Right ventricle myocardium superior (tissue), 1 donor: Measurements from ENCODE around the gene RNF214. TPM values are rescaled to one million over a fixed set of nuclear protein-coding genes. Genes with fewer than 3 reads are reported as not detected.
"Not testable (repeated sequence)": the region's sequence is repeated elsewhere in the genome, so short reads cannot be mapped to it uniquely, and the experiment has no call there.

Experiments
- ATAC-seq: fragments of 200-7000 bp; cut with Tn5 transposase; one replicate; pipeline ENCODE4 v1.9.1; 2020; ENCODE audit warnings: mild to moderate bottlenecking; ENCODE audit not compliant: poor library complexity
- DNase-seq: peaks from one replicate; pipeline ENCODE4 v3.0.0-alpha.2; 2020
- intact Hi-C: fragments of 100-400 bp; cut with DNase I; formaldehyde crosslinking; loops from one replicate; pipeline ENCODE4 v1.11.2; 2022
- total RNA-seq: library from RNA; stranded (reverse); fragmentation: NEBNext Ultra II Directional; extraction: Animal tissue kit (Norgen Biotek cat#: 25700); gene quantifications from one replicate; pipeline ENCODE4 v1.2.1, GENCODE V29; 2021
- donor health status: DM: no; HTN: yes; CAD: no; lungs with severe emphysema.

Gene RNF214
- total RNA-seq, 1 donor from 2014 or later = 19.8 TPM

DNA sequence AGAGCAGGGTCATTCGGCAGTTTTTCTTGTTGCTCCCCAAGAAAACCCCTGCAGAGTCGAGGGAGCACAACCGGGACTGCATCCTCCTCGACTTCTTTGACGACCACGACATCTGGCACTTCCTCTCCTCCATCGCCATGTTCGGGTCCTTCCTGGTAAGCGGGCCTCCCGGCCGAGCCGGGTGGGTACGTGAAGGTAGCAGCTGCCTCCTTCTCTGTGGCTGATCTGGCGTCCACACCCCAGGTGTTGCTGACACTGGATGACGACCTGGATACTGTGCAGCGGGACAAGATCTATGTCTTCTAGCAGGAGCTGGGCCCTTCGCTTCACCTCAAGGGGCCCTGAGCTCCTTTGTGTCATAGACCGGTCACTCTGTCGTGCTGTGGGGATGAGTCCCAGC, 36.7 kb upstream of the RNF214 start:
- DNase-seq = no peak
- intact Hi-C loops = no loop called here
- no peak for ATAC-seq

DNA sequence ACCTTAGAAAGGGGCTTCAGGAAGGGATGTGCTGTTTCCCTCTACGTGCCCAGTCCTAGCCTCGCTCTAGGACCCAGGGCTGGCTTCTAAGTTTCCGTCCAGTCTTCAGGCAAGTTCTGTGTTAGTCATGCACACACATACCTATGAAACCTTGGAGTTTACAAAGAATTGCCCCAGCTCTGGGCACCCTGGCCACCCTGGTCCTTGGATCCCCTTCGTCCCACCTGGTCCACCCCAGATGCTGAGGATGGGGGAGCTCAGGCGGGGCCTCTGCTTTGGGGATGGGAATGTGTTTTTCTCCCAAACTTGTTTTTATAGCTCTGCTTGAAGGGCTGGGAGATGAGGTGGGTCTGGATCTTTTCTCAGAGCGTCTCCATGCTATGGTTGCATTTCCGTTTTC, 35.5 kb upstream of the RNF214 start:
- DNase-seq = no peak
- intact Hi-C loops = no loop called here
- ATAC-seq = no peak

DNA sequence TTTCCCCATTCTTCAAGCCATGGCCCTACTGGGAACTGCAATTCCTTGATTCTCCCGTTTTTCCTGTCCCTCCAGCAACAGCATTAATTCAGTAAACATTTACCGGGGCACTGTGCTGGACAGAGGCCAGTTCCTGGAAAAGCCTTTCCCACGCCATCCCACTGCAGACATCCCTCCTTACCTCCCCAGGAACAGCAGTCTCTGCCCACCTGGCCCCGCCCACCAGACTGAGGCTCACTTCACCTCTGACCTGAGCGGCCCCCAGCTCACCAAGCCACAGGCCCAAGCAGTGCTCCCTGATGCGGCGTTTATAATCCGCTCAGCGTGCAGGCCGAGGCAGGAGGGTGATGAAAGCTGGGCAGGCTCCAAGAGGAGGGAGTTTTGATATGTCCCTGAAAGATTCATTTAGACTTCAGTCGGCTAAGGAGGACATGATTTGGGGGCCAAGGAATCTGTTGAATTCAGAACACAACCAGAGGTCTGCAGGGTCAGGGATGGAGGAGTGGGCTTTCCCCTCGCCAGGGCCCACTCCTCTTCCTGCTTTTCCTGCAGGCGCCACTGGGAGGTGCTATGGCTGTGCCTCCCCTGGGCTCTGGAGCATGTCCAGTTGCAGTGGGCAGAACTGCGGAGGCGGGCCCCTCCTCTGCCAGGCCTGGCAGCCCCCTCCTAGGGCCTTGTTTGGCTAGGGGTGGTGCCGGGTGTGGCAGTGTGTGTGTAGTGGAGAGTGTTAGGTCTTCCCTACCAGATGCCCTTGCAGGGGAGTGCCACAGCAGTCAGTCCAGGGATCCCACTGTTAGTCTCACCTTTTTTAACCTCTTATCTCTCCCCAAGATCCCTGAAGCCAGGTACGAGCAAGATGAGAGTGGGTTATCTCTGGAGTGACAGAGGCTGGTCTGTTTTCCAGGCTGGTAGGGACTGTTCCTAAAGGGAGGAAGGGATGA, 34.7 kb upstream of the RNF214 start:
- no peak for ATAC-seq
- DNase-seq = no peak
- intact Hi-C loops = loop anchor here (2.0 kb wide), 1 partner anchor 21 kb away; no protein-coding TSS in a partner anchor

DNA sequence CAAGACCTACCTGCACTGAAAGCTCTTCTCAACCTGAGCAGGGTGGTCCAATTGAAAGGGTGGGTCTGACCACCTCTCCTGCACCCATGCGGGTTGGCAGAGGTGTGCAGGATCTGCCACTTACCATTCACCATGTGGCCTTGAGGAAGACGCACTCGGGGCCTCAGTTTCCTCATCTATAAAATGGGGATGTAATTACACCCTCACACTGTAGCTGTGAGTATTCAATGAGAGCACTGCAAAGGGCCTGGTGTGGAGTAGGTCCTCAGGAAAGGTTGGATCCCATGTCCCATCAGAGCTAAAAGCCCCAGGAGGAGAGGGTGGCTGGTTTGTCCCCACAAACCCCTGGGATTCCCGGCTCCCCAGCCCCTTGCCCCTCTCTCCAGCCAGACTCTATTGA, 33.9 kb upstream of the RNF214 start:
- DNase-seq = no peak
- intact Hi-C loops = loop anchor here (2.0 kb wide), 1 partner anchor 20 kb away; no protein-coding TSS in a partner anchor
- ATAC-seq = no peak

DNA sequence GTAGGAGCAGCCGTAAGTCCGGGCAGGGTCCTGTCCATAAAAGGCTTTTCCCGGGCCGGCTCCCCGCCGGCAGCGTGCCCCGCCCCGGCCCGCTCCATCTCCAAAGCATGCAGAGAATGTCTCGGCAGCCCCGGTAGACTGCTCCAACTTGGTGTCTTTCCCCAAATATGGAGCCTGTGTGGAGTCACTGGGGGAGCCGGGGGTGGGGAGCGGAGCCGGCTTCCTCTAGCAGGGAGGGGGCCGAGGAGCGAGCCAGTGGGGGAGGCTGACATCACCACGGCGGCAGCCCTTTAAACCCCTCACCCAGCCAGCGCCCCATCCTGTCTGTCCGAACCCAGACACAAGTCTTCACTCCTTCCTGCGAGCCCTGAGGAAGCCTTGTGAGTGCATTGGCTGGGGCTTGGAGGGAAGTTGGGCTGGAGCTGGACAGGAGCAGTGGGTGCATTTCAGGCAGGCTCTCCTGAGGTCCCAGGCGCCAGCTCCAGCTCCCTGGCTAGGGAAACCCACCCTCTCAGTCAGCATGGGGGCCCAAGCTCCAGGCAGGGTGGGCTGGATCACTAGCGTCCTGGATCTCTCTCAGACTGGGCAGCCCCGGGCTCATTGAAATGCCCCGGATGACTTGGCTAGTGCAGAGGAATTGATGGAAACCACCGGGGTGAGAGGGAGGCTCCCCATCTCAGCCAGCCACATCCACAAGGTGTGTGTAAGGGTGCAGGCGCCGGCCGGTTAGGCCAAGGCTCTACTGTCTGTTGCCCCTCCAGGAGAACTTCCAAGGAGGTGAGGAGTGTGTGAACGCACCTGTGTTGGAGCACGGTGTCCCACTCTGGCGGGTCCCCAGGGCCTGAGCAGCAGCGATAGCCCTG, 33.2 kb upstream of the RNF214 start, which contains the start of gene TAGLN:
TAGLN (plus strand) TSS at position 318 of the 863 bp plus-strand sequence. CDS start 3,644 bp downstream, outside the sequence.
- ATAC-seq (peak; percentile 66), DNase-seq (peak; percentile 86)
- intact Hi-C loops = loop anchor here (2.0 kb wide), 1 partner anchor 20 kb away; no protein-coding TSS in a partner anchor

DNA sequence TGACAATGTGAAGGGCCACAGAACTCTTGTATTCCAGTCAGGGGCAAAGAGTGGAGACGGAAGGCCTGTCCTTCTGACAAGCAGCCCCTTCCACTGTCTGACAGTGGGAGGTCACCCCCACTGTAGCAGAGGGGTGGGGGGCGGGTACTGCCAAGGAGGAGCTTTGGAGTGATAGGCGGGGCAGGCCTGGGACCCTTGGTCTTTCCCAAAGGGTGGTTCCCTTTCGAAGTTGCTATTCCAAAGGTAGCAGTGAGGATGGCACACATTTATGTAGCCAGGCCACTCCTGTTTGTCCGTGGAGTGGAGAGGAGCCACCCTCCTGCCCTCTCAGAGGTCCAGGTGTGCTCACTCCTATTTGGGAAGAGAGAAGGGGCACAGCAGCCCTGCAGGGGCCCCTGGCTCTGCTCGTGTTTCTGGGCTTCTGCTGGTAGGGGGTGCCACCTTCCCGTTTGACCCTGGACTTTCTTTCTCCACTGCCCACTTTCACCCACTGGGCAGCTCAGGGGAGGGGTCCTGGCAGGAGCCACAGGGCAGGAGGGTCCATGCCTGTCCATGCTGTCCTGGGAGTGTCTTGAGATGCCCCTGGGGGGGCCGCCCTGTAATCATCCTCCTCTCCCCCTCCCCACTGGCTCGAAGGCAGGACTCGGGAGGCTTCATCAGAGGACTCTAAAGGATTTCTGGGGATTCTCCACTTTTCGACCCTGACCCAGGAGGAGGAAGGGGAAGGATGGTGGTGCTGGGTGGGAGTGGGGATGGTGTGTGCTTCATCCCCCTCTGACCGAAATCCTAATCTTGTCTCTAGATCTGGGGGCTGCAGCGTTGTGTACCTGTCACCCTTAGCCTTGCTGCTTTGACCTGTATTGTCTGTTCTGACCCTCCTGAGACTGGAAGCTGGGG, 32.3 kb upstream of the RNF214 start:
- intact Hi-C loops = loop anchor here (2.0 kb wide), 1 partner anchor 19 kb away; no protein-coding TSS in a partner anchor
- ATAC-seq (no peak), DNase-seq (no peak)

DNA sequence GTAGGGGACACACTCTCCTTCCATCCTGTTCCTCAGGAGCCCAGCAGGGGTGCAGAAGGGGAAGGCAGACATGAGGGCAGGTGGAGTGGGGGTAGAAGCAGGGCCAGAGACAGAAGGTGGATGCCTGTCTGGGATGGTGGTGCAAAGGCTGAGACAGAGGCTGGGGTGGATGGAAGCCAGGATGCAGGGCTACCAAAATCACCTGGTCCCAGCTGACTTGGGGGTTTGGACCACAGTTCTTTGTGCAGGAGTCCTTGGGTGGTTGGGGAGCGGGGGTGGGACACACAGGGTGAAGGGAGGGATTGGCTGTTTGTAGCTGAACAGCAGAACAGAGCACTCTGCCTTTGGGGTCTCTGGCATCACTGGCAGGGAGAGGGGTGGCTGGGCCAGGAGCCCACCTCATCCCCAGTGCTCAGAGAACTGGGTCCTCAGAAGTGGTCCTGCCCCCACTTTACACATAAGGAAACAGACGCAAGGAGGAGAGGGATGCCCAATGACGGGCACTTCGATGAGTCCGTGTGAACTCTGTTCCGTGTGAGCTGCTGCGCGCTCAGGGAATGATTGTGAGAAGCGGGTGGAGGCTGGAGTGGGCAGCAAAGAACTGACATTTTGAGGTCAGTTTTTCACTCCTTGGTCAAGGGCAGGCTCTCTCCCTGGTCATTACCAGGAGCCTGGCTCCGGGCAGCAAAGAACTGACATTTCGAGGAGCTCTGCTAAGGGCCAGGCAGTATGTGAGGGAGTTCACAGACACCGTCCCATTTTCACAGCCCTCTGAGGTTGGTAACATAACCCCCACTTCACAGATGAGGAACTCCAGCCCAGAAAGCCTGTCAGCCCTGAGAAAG, 31.4 kb upstream of the RNF214 start:
- ATAC-seq (no peak), DNase-seq (no peak)
- intact Hi-C loops = no loop called here

DNA sequence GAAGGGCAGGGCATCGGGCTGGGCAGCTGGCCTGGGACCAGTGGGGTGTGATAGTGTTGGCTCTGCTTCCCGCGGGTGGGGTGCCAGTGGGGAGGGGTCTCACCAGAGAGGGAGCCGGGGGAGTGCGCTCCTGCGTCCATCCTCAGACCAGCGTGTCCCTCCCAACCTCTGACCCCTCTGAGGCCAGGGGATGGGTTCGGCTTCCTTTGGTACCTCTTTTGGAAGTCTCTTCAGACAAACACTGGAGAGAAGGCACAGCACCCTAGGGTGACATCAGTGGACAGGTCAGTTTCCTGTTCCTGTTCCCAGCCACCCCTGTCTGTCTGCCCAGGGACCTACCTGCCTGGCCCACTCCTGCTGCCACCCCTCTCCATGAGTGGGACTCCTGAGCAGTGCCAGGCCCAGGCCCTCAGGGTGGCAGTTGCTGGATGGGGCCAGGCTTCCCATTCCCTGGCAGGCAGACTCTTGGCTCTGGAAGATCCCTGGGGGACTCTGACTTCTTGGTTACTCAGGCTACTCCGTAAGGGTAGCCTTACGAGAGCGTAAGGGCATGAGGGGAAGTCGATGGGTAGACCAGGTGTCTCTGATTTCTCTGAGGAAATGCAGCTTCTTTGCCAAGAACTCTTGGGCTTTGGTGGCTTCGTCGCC, 30.7 kb upstream of the RNF214 start:
- DNase-seq (no peak), ATAC-seq (no peak)

DNA sequence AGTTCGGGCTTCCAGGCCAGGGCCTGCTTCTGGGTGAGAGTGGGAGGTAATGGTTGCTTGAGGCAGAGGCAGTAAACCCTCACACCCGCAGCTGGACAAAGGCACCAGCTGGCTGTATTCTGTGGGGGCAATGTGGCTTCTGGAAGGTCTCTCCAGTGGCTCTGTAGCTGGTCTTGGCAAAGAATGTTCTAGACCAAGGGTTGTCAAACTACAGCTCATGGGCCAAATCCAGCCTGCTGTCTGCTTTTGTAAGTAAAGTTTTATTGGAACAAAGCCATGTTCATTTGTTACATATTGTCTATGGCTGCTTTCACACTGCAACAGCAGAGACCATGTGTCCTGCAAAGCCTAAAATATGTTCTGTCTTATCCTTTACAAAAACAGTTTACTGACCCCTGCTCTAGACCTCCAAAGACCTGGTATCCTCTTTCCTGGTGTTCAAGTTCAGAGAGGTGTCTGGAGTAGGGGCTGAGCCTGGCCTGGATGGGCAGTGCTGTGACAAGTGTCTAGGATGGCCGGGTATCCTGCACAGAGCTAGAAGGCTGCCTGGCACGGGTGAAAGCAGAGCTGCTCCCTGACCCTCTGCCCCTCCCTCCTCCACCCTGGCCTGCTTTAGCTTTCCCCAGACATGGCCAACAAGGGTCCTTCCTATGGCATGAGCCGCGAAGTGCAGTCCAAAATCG, 29.9 kb upstream of the RNF214 start:
- intact Hi-C loops = no loop called here
- ATAC-seq (no peak), DNase-seq (no peak)

More for the DNA sequence above, 30.7 kb upstream of the RNF214 start:
- intact Hi-C loops = no loop called here

DNA sequence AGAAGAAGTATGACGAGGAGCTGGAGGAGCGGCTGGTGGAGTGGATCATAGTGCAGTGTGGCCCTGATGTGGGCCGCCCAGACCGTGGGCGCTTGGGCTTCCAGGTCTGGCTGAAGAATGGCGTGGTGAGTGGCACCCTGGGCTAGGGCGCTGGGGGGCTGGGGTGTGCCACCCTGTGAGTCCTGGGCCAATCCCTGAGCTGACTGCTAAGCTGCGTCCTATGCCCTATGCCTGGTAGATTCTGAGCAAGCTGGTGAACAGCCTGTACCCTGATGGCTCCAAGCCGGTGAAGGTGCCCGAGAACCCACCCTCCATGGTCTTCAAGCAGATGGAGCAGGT, 29.4 kb upstream of the RNF214 start:
- DNase-seq = peak; percentile 32
- intact Hi-C loops = no loop called here
- ATAC-seq = no peak

DNA sequence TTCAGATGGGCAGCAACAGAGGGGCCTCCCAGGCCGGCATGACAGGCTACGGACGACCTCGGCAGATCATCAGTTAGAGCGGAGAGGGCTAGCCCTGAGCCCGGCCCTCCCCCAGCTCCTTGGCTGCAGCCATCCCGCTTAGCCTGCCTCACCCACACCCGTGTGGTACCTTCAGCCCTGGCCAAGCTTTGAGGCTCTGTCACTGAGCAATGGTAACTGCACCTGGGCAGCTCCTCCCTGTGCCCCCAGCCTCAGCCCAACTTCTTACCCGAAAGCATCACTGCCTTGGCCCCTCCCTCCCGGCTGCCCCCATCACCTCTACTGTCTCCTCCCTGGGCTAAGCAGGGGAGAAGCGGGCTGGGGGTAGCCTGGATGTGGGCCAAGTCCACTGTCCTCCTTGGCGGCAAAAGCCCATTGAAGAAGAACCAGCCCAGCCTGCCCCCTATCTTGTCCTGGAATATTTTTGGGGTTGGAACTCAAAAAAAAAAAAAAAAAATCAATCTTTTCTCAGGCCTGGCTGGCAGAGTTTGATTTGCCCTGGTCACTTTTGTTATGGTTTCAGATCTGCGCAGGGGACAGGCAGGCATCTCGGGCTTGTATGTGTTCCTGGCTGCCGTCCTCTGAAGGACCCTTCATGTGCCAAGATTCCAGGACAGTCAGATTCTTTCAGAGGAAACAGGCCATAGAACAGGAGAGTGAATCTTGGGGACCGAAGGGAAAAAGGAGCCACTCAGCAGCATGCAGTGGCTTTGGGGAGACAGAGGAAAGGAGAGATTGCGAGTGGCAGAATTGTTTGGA, 28.0 kb upstream of the RNF214 start:
- DNase-seq (peak; percentile 42), ATAC-seq (no peak)
- intact Hi-C loops = loop anchor here (5.0 kb wide), 1 partner anchor 72 kb away; no protein-coding TSS in a partner anchor

DNA sequence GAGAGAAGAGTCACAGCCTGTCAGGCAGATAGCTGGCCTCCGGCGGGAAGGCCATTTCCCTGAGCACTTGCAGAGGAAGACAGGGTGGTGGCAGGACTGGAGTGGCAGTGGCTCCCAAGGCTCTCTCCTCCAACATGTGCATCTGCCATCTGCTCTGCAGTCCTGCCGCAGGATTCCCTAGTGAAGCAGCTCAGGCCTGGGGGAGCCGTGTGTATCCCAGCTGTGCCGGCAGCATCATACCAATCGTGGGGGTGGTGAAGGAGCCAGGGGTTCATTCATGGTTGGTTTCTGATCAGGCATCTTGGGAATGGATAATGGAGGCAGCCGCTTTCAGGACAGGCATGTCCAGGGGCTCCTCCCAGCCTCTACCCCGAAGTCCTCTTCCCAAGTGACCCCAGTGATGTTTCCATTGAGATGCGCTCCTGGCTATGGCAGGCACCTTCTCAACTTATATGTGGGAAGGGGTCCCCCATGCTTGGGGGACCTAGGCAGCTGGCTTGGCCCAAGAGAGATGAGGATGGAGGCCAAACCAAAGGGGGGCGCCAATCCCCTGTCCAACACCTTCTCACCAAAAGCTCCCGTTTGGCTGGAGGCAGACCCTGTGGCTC, 27.2 kb upstream of the RNF214 start:
- ATAC-seq (no peak), DNase-seq (peak; percentile 41)
- intact Hi-C loops = loop anchor here (5.0 kb wide), 1 partner anchor 73 kb away; no protein-coding TSS in a partner anchor

DNA sequence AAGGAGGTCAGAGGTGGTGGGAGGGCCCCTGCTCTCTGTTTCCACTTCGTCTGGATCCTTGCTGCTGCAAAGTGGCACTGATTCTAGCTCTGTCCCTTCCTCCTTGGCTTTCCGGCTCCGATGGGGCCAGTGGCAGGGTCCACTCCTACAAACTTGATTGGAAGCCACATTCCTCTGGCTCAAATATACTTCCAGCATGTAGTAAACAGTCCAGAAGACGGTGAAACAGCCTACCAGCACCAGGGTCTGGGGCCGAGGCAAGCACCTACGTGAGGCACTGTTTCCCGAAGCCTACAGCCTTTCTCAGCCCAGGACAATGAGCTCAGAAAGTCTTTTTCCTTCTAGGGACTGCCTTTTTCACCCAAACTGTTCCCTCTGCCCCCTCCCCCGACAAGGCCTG, 26.4 kb upstream of the RNF214 start:
- not testable (repeated sequence) for DNase-seq, ATAC-seq
- intact Hi-C loops = loop anchor here (5.0 kb wide), 1 partner anchor 74 kb away; no protein-coding TSS in a partner anchor

DNA sequence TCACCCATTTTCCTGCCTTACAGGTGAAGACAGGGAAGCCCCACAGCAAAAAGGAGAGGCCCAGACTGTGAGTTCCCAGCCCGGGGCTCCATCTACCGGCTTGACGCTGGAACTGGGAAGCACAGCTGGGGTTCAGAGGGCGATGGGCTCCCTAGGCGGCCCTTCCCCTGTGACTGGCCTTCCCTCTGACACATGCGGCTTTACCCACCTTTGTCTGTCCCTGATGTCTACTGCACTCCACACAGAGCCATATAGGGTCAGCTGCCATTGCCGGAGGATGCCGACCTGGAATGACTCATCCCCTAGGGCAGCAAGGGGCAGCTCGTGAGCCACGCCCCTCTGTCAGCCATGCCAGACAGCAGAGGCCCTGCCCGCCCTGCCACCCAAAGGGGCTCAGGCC, 25.6 kb upstream of the RNF214 start:
- not testable (repeated sequence) for DNase-seq
- intact Hi-C loops = loop anchor here (5.0 kb wide), 1 partner anchor 75 kb away; no protein-coding TSS in a partner anchor
- ATAC-seq = peak; percentile 24

DNA sequence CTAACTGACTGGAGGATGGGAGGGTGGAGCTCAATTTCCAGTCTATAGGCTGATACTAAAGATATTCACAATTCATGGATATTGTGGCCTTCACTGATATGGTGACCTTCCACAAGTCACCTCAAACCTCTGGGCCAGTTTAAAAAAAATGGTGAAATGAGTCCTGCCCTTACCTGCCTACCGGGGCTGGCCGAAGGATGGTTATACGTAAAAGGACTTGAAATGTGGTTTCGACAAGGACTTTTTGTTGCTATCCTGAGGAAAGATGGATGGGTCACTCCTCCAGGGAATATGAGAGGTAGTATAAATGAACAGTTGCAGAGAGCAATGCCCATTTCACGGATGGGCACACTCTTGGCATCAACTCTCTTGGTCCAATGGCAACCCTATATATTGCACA, 25.0 kb upstream of the RNF214 start:
- intact Hi-C loops = loop anchor here (5.0 kb wide), 1 partner anchor 75 kb away; no protein-coding TSS in a partner anchor
- DNase-seq = not testable (repeated sequence)

More for the DNA sequence above, 25.0 kb upstream of the RNF214 start:
- not testable (repeated sequence) for ATAC-seq
